Esophagus muscularis mucosa (tissue), 4 donors: ENCODE data around the gene PFN1. TPM values are rescaled to one million over a fixed set of nuclear protein-coding genes. Genes with fewer than 3 reads are reported as not detected.

ENCODE experiments used
- DNase-seq: peaks from one replicate; pipeline ENCODE4 v3.0.0-alpha.2; 2017; ENCODE audit errors: extremely low spot score
- H3K27ac ChIP-seq, 4 donors: fragments of 200-600 bp; sonication (generic); replicated peaks in 1 of 4; 1 replicate in 3 of 4; 2 replicates in 1 of 4; pipeline ENCODE4 v1.5.1; 2016 to 2019; ENCODE audit warnings: mild to moderate bottlenecking in 1 of 4
- H3K27me3 ChIP-seq, 4 donors: fragments of 200-600 bp; sonication (generic); one replicate each; pipeline versions ENCODE4 v1.5.1 to v1.6.0; 2016 to 2019
- H3K36me3 ChIP-seq, 4 donors: fragments of 200-600 bp; sonication (generic); one replicate each; pipeline ENCODE4 v1.5.1; 2016 to 2019
- H3K4me1 ChIP-seq, 4 donors: fragments of 200-600 bp; sonication (generic); one replicate each; pipeline ENCODE4 v1.5.1; 2016 to 2019
- H3K4me3 ChIP-seq, 4 donors: fragments of 200-600 bp; sonication (generic); 1 replicate in 2 of 4; 2 replicates in 2 of 4; pipeline ENCODE4 v1.5.1; 2016 to 2019; ENCODE audit warnings: mild to moderate bottlenecking in 4 of 4, moderate library complexity in 1 of 4
- H3K9me3 ChIP-seq, 4 donors: fragments of 200-600 bp; sonication (generic); 1 replicate in 3 of 4; 2 replicates in 1 of 4; pipeline ENCODE4 v1.5.1; 2016 to 2019
- EP300 ChIP-seq: sonication (generic); formaldehyde crosslinking; IDR thresholded peaks from one replicate; pipeline ENCODE4 v1.6.1; 2017; ENCODE audit warnings: antibody characterized with exemption
- POLR2A ChIP-seq: fragments of 450-650 bp; IDR thresholded peaks from one replicate; pipeline ENCODE4 v1.6.1; 2017; ENCODE audit warnings: antibody characterized with exemption, moderate library complexity, mild to moderate bottlenecking, low read depth
- POLR2AphosphoS5 ChIP-seq, 2 donors: sonication (generic); formaldehyde crosslinking; IDR thresholded peaks; one replicate each; pipeline ENCODE4 v1.6.1; 2017; ENCODE audit warnings: antibody characterized with exemption in 2 of 2
- WGBS: methylation state at CpG from one replicate; pipeline ENCODE4 v1.1.5; 2018; 5-methylcytosine and 5-hydroxymethylcytosine counted together
- intact Hi-C: fragments of 100-400 bp; cut with DNase I; formaldehyde crosslinking; loops from one replicate; pipeline ENCODE4 v1.15.1; 2023
- total RNA-seq, 4 donors: library from RNA; depleted of rRNA; stranded (reverse); fragments of >200 nt; gene quantifications; one replicate each; pipeline versions ENCODE4 v1.1.0 to v1.2.1, GENCODE V29; 2016
- TF ChIP-seq, protein P1 (sequence below), 3 experiments: fragments of 200-600 bp in 2 of 3; fragments of 450-650 bp in 1 of 3; sonication (generic) in 2 of 3; IDR thresholded peaks; one replicate each; pipeline ENCODE4 v1.5.1; 2017 to 2019; ENCODE audit warnings: antibody characterized with exemption in 3 of 3, mild to moderate bottlenecking in 2 of 3, moderate library complexity in 1 of 3

The PFN1 gene
- total RNA-seq, 4 donors from 2014 or later = 1,019 to 1,635 (median 1,341) TPM

- WGBS = 41% methylated on average over 15 of the region's 15 CpGs
- DNase-seq = no peak
- intact Hi-C loops = no loop called here
- H3K27me3 ChIP-seq = no peaks in the 10 kb centered on the region
- peaks cover 21 to 57% (median 44%) of the 10 kb centered on the region in 4 donors for H3K36me3 ChIP-seq
- H3K9me3 ChIP-seq = no peaks in the 10 kb centered on the region
- TF ChIP-seq POLR2A (no peak), POLR2AphosphoS5 (IDR thresholded peaks at IDR 0.05) (peak; percentile 51 to 80)
- peak overlapping the region; percentile 91 to 97 (median 95) for H3K27ac ChIP-seq
- H3K4me1 ChIP-seq = peaks cover 44 to 56% (median 51%) of the 10 kb centered on the region in 4 donors
- H3K4me3 ChIP-seq = peak overlapping the region; percentile 76 to 86 (median 78)
Measured at GRCh38 chr17:4969047-4969550, 20.8 kb upstream of the PFN1 start.

DNA sequence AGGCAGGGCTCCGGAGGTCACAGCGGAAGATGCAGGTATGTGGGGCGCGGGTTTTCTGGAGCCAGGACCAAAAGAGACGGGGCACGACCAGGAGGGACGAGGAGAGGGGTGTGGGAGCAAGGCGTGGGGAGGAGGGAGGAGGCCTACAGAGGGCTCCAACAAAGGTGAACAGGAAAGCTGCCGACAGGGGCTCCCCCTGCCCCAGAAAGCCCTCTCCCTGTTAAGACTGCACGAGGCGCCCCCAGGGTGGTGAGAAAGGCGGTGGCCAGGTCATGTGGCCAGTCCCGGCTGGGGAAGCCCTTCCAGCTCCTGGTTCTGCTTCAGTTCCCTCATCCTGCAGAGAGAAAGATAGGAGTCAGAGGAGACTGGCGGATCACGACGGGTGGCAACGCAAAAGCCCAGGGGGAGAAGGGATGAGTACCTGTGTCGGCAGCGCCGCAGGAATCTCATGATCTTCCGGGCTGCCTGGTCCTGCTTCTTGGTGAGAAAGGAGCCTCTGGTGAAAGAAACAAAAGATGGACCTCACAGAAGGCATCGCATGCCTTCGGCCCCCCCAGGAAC lies 20.2 kb upstream of the PFN1 start:
- Histone ChIP-seq H3K4me3 (peak overlapping the region; percentile 76 to 86 (median 78)), H3K4me1 (peaks cover 39 to 52% (median 48%) of the 10 kb centered on the region in 4 donors)
- intact Hi-C loops = no loop called here

DNA sequence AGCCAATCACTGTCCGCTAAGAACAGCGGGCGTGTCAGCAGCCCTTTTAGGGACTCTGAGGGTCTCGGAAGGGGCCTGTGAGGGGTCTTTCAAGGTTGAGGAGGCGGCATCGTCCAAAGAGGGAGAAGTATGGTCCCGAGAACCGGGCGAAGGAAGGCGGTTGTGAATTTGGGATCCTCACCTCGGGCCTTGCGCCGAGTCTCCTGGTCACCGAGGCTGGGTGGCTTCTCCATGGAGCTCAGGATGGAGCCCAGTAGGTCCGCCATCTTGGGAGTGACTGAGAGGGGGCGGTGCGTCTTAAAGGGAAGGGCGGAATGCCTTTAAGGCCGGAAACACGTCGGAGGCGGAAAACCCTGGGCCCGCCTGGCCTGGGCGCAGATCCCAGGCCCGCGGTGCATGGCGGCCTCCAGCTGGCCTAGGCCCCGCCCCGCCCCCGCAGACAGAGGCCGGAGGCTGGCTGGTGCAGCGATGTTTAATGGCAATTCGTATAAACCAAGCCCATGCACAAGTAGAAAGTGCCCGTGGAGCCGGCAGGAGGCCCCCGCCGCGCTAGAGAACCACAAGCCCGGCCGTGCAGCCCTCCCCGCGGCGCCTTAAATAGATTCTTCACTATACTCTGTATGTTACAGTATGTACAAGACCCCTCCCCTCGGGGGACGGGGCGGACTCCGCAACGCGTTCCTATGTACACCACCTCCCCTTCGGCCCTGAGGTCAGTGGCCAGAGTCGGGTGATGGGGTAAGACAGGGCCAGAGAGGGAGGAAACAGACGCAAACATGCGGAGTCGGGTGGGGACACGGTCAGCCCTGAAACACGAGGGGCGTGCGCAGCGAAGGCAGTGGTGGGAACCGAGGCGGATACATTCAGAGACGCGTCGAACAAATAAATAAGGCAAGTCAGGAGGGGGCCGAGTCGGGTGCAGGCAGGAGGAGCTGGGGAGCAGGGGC lies 19.5 kb upstream of the PFN1 start, which contains the start of gene SPAG7:
Gene SPAG7, minus strand, starts transcription at position 279 of the 947 bp plus-strand sequence. Its CDS starts 13 bp downstream, at position 266.
- no peaks in the 10 kb centered on the region for H3K9me3 ChIP-seq
- WGBS = 1% methylated on average over 38 of the region's 66 CpGs
- intact Hi-C loops = loop anchor here (2.0 kb wide), 1 partner anchor 19 kb away; the partner anchor contains the start of gene PFN1
- H3K36me3 ChIP-seq = peaks cover 14 to 47% (median 31%) of the 10 kb centered on the region in 4 donors
- peak within 1 kb of the TSS; percentile 76 to 86 (median 78) for H3K4me3 ChIP-seq
- H3K27me3 ChIP-seq = no peaks in the 10 kb centered on the region
- DNase-seq = peak; percentile 99
- TF ChIP-seq, protein P1, sequence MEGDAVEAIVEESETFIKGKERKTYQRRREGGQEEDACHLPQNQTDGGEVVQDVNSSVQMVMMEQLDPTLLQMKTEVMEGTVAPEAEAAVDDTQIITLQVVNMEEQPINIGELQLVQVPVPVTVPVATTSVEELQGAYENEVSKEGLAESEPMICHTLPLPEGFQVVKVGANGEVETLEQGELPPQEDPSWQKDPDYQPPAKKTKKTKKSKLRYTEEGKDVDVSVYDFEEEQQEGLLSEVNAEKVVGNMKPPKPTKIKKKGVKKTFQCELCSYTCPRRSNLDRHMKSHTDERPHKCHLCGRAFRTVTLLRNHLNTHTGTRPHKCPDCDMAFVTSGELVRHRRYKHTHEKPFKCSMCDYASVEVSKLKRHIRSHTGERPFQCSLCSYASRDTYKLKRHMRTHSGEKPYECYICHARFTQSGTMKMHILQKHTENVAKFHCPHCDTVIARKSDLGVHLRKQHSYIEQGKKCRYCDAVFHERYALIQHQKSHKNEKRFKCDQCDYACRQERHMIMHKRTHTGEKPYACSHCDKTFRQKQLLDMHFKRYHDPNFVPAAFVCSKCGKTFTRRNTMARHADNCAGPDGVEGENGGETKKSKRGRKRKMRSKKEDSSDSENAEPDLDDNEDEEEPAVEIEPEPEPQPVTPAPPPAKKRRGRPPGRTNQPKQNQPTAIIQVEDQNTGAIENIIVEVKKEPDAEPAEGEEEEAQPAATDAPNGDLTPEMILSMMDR (IDR thresholded peaks at IDR 0.05) = peak in 1 of 3 experiments; percentile 22
- no peak for TF ChIP-seq EP300
- peak; percentile 91 to 93 for TF ChIP-seq POLR2AphosphoS5 (IDR thresholded peaks at IDR 0.05)
- peak; percentile 70 for TF ChIP-seq POLR2A
- peaks cover 38 to 52% (median 44%) of the 10 kb centered on the region in 4 donors for H3K4me1 ChIP-seq
- H3K27ac ChIP-seq = peak within 1 kb of the TSS; percentile 91 to 97 (median 95)

More for the DNA sequence above, 20.2 kb upstream of the PFN1 start:
- Histone ChIP-seq H3K36me3 (peaks cover 20 to 51% (median 38%) of the 10 kb centered on the region in 4 donors), H3K9me3 (no peaks in the 10 kb centered on the region), H3K27ac (peak overlapping the region; percentile 91 to 97 (median 95)), H3K27me3 (no peaks in the 10 kb centered on the region)
- WGBS = 21% methylated on average over 23 of the region's 23 CpGs
- no peak for DNase-seq
- TF ChIP-seq EP300 = no peak
- TF ChIP-seq POLR2AphosphoS5 (IDR thresholded peaks at IDR 0.05) = no peak
- TF ChIP-seq, protein P1 (IDR thresholded peaks at IDR 0.05) = no peak
- TF ChIP-seq POLR2A = no peak

- 0% methylated on average over 25 of the region's 42 CpGs for WGBS
- intact Hi-C loops = loop anchor here (2.0 kb wide), 1 partner anchor 18 kb away; the partner anchor contains the start of gene PFN1
Measured at GRCh38 chr17:4966844-4967538, 18.7 kb upstream of the PFN1 start.

More at GRCh38 chr17:4966844-4967538, 18.7 kb upstream of the PFN1 start:
- TF ChIP-seq EP300 (no peak), POLR2AphosphoS5 (IDR thresholded peaks at IDR 0.05) (peak; percentile 71 to 78), POLR2A (peak; percentile 50)
- TF ChIP-seq, protein P1 (IDR thresholded peaks at IDR 0.05) = peak in 1 of 3 experiments; percentile 27
- H3K4me1 ChIP-seq = peaks cover 32 to 49% (median 43%) of the 10 kb centered on the region in 4 donors
- peak overlapping the region; percentile 91 to 97 (median 95) for H3K27ac ChIP-seq
- H3K27me3 ChIP-seq = no peaks in the 10 kb centered on the region
- peaks cover 6 to 41% (median 23%) of the 10 kb centered on the region in 4 donors for H3K36me3 ChIP-seq
- peak; percentile 100 for DNase-seq
- peak overlapping the region; percentile 76 to 86 (median 78) for H3K4me3 ChIP-seq
- no peaks in the 10 kb centered on the region for H3K9me3 ChIP-seq
